Measurements from ENCODE around the gene RPH3AL. TPM values are rescaled to one million over a fixed set of nuclear protein-coding genes. Genes with fewer than 3 reads are reported as not detected.
"Not testable (repeated sequence)": the region's sequence is repeated elsewhere in the genome, so short reads cannot be mapped to it uniquely, and the experiment has no call there.

Gene RPH3AL
- total RNA-seq, 1 experiment from 2014 or later = 2.6 TPM

DNA sequence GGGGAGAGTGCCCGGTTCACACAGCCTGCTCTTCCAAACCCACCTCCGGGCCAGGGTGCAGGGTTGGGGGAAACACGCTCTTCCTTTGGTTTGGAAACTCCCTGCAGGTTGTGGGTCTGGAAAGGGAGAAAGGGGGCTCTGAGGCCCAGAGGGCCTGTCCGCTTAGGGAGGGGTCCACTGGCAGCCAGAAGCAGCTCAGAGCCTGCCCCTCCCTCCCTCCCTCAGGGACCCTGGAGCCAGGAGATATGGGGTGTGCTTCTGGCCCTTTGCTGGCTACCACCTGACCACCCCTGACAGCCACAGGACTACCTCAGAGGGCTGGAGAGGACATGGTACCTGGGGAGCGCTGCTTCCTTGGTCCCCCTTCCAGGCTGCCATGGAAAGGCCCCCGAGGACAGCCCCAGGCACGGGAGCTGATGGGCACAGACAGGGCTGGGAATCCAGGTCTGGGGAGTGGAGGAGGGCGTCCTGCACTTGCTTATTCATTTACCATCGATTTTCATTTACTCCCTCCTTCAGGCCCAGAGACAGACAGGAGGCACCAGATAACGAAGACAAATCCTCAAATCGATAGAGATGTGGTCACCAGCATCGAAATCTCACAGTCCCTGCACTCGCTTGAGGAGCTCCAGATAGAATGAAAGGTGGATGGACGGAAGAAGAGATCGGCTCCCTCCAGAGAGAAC lies 122.8 kb downstream of the RPH3AL start:
- no peak overlapping the region for H3K4me3 ChIP-seq
- H3K36me3 ChIP-seq = no peaks in the 10 kb centered on the region
- H3K4me1 ChIP-seq = peaks cover 19% of the 10 kb centered on the region; the same call in 1 of the 2 replicates
- H3K27me3 ChIP-seq = no peaks in the 10 kb centered on the region
- DNase-seq = no peak
- H3K27ac ChIP-seq = no peak overlapping the region
- no peaks in the 10 kb centered on the region for H3K9me3 ChIP-seq (replicated peaks)

- Histone ChIP-seq H3K4me1 (peaks cover 19% of the 10 kb centered on the region; the same call in 1 of the 2 replicates), H3K9me3 (replicated peaks) (no peaks in the 10 kb centered on the region), H3K4me3 (no peak overlapping the region), H3K36me3 (no peaks in the 10 kb centered on the region), H3K27me3 (no peaks in the 10 kb centered on the region), H3K27ac (no peak overlapping the region)
- no peak for DNase-seq
Observed at GRCh38 chr17:228951-229708, 123.5 kb downstream of the RPH3AL start.

- H3K27me3 ChIP-seq = no peaks in the 10 kb centered on the region
- H3K4me3 ChIP-seq = no peak overlapping the region
- H3K36me3 ChIP-seq = no peaks in the 10 kb centered on the region
- no peaks in the 10 kb centered on the region for H3K9me3 ChIP-seq (replicated peaks)
- H3K27ac ChIP-seq = no peak overlapping the region
- DNase-seq = no peak
- H3K4me1 ChIP-seq = peaks cover 19% of the 10 kb centered on the region; the same call in 1 of the 2 replicates
Observed at GRCh38 chr17:227946-228615, 124.5 kb downstream of the RPH3AL start.

- peak; percentile 59 to 71 for DNase-seq
- Histone ChIP-seq H3K27ac (peak overlapping the region; percentile 57), H3K36me3 (no peaks in the 10 kb centered on the region), H3K4me3 (peak overlapping the region; percentile 32), H3K4me1 (peaks cover 19% of the 10 kb centered on the region; the same call in 1 of the 2 replicates), H3K27me3 (no peaks in the 10 kb centered on the region), H3K9me3 (replicated peaks) (no peaks in the 10 kb centered on the region)
Observed at GRCh38 chr17:227078-227945, 125.3 kb downstream of the RPH3AL start.

- H3K9me3 ChIP-seq (replicated peaks) = no peaks in the 10 kb centered on the region
Observed at GRCh38 chr17:226108-227077, 126.2 kb downstream of the RPH3AL start.

GRCh38 chr17:225551-225950 lies 127.1 kb downstream of the RPH3AL start:
- peaks cover 19% of the 10 kb centered on the region; the same call in 1 of the 2 replicates for H3K4me1 ChIP-seq
- H3K4me3 ChIP-seq = no peak overlapping the region
- no peaks in the 10 kb centered on the region for H3K27me3 ChIP-seq
- no peaks in the 10 kb centered on the region for H3K9me3 ChIP-seq (replicated peaks)
- H3K36me3 ChIP-seq = no peaks in the 10 kb centered on the region
- H3K27ac ChIP-seq = no peak overlapping the region
- DNase-seq = no peak

More at GRCh38 chr17:226108-227077, 126.2 kb downstream of the RPH3AL start:
- Histone ChIP-seq H3K4me1 (peaks cover 19% of the 10 kb centered on the region; the same call in 1 of the 2 replicates), H3K27ac (peak overlapping the region; percentile 57), H3K27me3 (no peaks in the 10 kb centered on the region), H3K4me3 (peak overlapping the region; percentile 32), H3K36me3 (no peaks in the 10 kb centered on the region)
- peak; percentile 30 to 73 for DNase-seq

DNA sequence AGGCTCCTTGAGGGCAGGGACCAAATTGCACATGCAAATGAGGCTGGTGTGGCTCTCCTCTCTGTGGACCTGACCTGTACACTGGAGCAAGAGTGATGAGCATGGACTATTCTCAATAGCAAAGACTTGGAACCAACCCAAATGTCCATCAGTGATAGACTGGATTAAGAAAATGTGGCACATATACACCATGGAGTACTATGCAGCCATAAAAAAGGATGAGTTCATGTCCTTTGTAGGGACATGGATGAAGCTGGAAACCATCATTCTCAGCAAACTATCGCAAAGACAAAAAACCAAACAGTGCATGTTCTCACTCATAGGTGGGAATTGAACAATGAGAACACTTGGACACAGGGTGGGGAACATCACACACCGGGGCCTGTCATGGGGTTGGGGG lies 128.0 kb downstream of the RPH3AL start:
- DNase-seq; H3K9me3 ChIP-seq (replicated peaks); H3K27me3 ChIP-seq; H3K36me3 ChIP-seq; H3K27ac ChIP-seq; H3K4me3 ChIP-seq: not testable (repeated sequence)
- H3K4me1 ChIP-seq = peaks cover 19% of the 10 kb centered on the region; the same call in 1 of the 2 replicates

DNA sequence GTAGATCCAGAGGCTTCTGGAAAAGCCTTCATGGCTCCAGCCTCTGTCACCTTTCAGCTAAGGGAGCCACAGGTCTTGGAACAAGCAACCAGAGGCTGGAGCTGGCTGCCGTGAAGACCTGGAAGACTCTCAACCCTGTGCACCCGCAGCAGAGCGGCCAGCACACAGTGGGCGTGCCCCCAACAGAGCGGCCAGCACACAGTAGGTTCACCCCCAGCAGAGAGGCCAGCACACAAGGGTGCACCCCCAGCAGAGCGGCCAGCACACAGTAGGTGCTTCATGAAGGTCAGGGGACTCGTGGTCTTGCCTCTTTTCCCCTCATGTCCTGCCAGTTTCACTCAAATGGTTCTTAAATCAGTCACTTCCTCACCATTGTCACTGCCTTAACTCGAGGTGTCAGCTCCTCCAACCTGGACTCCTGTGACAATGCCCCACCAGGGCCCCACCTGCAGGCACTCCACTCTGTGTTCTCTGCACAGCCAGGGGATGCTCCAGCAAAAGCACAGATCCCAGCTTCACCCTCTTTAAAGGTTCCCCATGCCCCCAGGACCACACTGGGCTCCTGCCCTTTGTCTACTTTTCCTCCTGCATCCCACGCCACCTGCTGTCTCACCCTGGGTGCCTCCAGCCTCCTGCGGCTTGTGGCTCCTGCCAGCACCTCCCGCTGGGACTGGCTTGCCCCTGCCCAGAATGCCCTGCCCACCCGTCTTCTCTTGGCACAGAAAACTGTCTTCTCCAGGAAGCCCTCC lies 128.7 kb downstream of the RPH3AL start:
- Histone ChIP-seq H3K4me1 (peaks cover 19% of the 10 kb centered on the region; the same call in 1 of the 2 replicates), H3K36me3 (no peaks in the 10 kb centered on the region), H3K27ac (no peak overlapping the region), H3K9me3 (replicated peaks) (no peaks in the 10 kb centered on the region), H3K4me3 (no peak overlapping the region), H3K27me3 (no peaks in the 10 kb centered on the region)
- no peak for DNase-seq

DNA sequence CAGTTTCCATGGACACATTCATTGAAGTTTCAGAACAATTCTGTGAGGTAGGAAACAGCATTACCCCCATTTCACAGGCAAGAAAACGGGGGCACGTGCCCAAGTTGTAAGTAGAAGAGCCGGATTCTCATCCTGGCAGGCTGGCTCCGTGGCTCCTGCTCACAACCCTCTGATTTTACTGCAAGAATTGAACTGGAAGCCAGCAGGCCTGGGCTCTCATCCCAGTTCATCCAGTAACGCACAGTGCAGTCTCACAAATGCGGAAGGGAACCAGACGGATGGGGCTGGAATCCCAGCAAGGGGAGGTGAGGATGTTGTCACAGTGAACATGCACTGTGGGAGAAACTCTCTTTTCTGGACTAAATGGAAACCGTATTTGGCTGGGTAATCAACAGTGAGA lies 130.4 kb downstream of the RPH3AL start:
- Histone ChIP-seq H3K27ac (no peak overlapping the region), H3K9me3 (replicated peaks) (no peaks in the 10 kb centered on the region), H3K4me1 (peaks cover 9% of the 10 kb centered on the region; the same call in 1 of the 2 replicates), H3K27me3 (no peaks in the 10 kb centered on the region), H3K36me3 (no peaks in the 10 kb centered on the region), H3K4me3 (no peak overlapping the region)
- no peak for DNase-seq

GRCh38 chr17:219696-220095 lies 132.9 kb downstream of the RPH3AL start:
- H3K4me1 ChIP-seq = no peaks in the 10 kb centered on the region
- H3K4me3 ChIP-seq = no peak overlapping the region
- H3K36me3 ChIP-seq = no peaks in the 10 kb centered on the region
- DNase-seq = no peak
- H3K27ac ChIP-seq = no peak overlapping the region
- no peaks in the 10 kb centered on the region for H3K9me3 ChIP-seq (replicated peaks)
- H3K27me3 ChIP-seq = no peaks in the 10 kb centered on the region

DNA sequence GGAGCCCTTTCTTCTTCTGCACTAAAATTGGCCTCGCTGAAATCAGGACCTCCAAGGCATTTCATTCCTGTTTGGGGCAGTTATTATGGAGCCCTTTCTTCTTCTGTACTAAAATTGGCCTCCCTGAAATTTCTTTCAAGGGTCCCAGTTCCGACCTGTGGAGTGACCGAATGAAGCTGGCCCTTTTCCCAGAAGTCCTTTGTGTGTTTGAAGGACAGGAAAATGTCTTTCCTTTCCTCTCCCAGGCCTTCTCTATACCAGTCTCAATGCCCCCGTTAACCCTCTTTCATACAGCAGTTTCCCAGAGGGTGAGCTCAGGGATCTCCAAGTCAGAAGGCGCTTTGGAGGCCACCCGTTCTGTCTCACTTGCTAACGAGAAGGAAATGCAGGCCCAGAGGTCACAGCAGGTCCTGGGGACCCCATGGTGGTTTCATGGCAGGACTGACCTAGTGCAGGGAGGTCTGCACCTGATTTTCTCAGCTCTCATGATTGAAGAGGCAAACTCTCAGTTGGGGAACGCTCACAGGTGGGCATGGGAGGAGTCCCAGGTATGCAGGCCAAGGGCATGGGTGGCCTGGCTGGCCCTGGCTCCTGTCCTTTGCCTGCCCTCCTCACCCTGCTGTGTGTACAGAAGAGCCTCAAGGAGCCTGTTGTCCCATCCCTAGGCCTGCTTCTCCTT lies 134.0 kb downstream of the RPH3AL start:
- Histone ChIP-seq H3K27me3 (no peaks in the 10 kb centered on the region), H3K4me1 (no peaks in the 10 kb centered on the region), H3K4me3 (no peak overlapping the region), H3K9me3 (replicated peaks) (no peaks in the 10 kb centered on the region), H3K36me3 (no peaks in the 10 kb centered on the region), H3K27ac (no peak overlapping the region)
- no peak for DNase-seq

DNA sequence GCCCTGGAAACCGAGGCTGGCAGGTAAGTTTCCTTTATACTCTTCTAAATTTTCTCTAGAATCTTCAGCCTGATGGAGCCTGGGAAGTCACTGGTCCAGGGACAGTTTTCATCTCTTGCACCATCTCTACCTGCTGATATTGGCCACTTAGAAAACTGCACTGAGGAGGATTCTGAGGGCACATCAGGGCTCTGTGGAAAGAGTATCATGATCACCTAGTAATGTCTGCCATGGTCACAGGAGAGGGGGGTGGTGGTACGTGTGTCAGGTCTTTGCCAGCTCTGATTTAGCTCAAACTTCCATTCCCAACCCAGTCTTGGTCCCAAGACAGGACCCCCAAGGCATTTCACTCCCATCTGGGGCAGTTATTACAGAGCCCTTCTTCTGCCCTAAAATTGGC lies 136.0 kb downstream of the RPH3AL start:
- H3K4me1 ChIP-seq = no peaks in the 10 kb centered on the region

More for the DNA sequence above, 136.0 kb downstream of the RPH3AL start:
- Histone ChIP-seq H3K27ac (no peak overlapping the region), H3K4me3 (no peak overlapping the region), H3K9me3 (replicated peaks) (no peaks in the 10 kb centered on the region), H3K27me3 (no peaks in the 10 kb centered on the region), H3K36me3 (no peaks in the 10 kb centered on the region)
- DNase-seq = no peak
